Measurements from ENCODE around the gene CTNNBL1. TPM values are rescaled to one million over a fixed set of nuclear protein-coding genes. Genes with fewer than 3 reads are reported as not detected.

The CTNNBL1 gene
- total and polyA plus RNA-seq, 8 donors = 14.8 to 34.9 (median 21.3) TPM

DNA sequence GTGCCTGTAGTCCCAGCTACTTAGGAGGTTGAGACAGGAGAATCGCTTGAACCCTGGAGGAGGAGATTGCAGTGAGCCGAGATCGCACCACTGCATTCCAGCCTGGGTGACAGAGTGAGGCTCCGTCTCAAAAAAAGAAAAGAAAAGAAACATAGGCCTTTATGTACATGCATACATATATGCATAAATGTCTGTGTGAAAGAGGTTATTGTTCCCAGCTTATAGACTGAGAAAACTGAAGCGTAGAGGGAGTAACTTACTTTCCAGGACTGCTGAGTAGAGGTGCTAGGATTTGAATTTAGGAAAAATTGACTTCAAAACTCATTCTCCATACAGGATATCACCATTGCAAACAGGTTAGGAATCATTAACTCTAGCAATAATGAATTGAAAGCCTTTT is 32.0 kb downstream of the CTNNBL1 start:
- FAIRE-seq = no peak
- ATAC-seq = no peak
- Histone ChIP-seq H3K4me3 (no peak overlapping the region), H3K4me1 (peaks cover 0 to 12% (median 8%) of the 10 kb centered on the region in 3 donors), H3K27me3 (no peaks in the 10 kb centered on the region), H3K9me3 (no peaks in the 10 kb centered on the region), H3K27ac (no peak overlapping the region), H3K36me3 (no peaks in the 10 kb centered on the region)
- TF ChIP-seq, protein P1, sequence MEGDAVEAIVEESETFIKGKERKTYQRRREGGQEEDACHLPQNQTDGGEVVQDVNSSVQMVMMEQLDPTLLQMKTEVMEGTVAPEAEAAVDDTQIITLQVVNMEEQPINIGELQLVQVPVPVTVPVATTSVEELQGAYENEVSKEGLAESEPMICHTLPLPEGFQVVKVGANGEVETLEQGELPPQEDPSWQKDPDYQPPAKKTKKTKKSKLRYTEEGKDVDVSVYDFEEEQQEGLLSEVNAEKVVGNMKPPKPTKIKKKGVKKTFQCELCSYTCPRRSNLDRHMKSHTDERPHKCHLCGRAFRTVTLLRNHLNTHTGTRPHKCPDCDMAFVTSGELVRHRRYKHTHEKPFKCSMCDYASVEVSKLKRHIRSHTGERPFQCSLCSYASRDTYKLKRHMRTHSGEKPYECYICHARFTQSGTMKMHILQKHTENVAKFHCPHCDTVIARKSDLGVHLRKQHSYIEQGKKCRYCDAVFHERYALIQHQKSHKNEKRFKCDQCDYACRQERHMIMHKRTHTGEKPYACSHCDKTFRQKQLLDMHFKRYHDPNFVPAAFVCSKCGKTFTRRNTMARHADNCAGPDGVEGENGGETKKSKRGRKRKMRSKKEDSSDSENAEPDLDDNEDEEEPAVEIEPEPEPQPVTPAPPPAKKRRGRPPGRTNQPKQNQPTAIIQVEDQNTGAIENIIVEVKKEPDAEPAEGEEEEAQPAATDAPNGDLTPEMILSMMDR (IDR thresholded peaks at IDR 0.05) = no peak
- WGBS, 2 donors = 91 to 97% methylated on average over 5 of the region's 5 CpGs
- no peak for DNase-seq
- intact Hi-C loops (cut with DNase I) = no loop called here

DNA sequence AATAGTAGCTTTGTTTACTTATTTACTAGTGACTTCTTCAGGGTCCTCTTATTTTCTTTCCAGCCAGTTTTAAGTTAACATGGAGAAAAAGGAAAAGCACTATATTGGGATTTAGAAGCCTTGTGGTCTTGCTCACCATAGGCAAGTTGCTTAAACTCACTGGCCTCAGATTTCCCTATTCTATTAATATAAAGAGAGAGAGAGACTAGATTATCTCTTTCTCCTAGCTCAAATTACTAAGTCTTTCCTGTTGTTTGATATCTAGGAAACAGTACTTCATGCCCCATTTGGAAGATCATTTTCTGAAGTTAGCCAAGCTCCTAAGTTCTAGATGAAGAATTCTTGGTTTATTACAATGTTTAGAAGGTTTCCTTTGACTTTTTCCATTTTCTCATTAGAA is 32.5 kb downstream of the CTNNBL1 start:
- no peaks in the 10 kb centered on the region for H3K9me3 ChIP-seq
- ATAC-seq (no peak), FAIRE-seq (no peak), DNase-seq (no peak)
- intact Hi-C loops (cut with DNase I) = no loop called here
- no peak overlapping the region for H3K27ac ChIP-seq
- H3K4me1 ChIP-seq = peaks cover 0 to 12% (median 8%) of the 10 kb centered on the region in 3 donors
- no peaks in the 10 kb centered on the region for H3K36me3 ChIP-seq
- no peaks in the 10 kb centered on the region for H3K27me3 ChIP-seq
- no peak overlapping the region for H3K4me3 ChIP-seq
- TF ChIP-seq, protein P1 (IDR thresholded peaks at IDR 0.05) = no peak

- Histone ChIP-seq H3K4me3 (no peak overlapping the region), H3K4me1 (peaks cover 0 to 12% (median 8%) of the 10 kb centered on the region in 3 donors), H3K27ac (no peak overlapping the region), H3K27me3 (no peaks in the 10 kb centered on the region), H3K9me3 (no peaks in the 10 kb centered on the region), H3K36me3 (no peaks in the 10 kb centered on the region)
- intact Hi-C loops (cut with DNase I) = no loop called here
- ATAC-seq (no peak), FAIRE-seq (no peak), DNase-seq (no peak)
- TF ChIP-seq, protein P1 (IDR thresholded peaks at IDR 0.05) = no peak
- WGBS, 2 donors = 89 to 91% methylated on average over 7 of the region's 7 CpGs
Measured at GRCh38 chr20:37726971-37727956, 33.4 kb downstream of the CTNNBL1 start.

GRCh38 chr20:37727957-37728634 is 34.3 kb downstream of the CTNNBL1 start:
- DNase-seq = no peak
- Histone ChIP-seq H3K27me3 (no peaks in the 10 kb centered on the region), H3K4me1 (peaks cover 0 to 9% (median 4%) of the 10 kb centered on the region in 3 donors), H3K36me3 (peaks cover 0 to 2% (median 0%) of the 10 kb centered on the region in 3 donors), H3K27ac (no peak overlapping the region), H3K9me3 (no peaks in the 10 kb centered on the region), H3K4me3 (no peak overlapping the region)
- 95% methylated on average over 2 of the region's 2 CpGs for WGBS, 2 donors
- no peak for ATAC-seq
- TF ChIP-seq, protein P1 (IDR thresholded peaks at IDR 0.05) = no peak
- no peak for FAIRE-seq
- intact Hi-C loops (cut with DNase I) = no loop called here
